Measurements from ENCODE around the gene MZT2B. TPM values are rescaled to one million over a fixed set of nuclear protein-coding genes. Genes with fewer than 3 reads are reported as not detected.
"Not testable (repeated sequence)": the region's sequence is repeated elsewhere in the genome, so short reads cannot be mapped to it uniquely, and the experiment has no call there.

MZT2B gene
- total RNA-seq, 4 donors from 2014 or later, result 97.4 to 180 (median 142) TPM

DNA sequence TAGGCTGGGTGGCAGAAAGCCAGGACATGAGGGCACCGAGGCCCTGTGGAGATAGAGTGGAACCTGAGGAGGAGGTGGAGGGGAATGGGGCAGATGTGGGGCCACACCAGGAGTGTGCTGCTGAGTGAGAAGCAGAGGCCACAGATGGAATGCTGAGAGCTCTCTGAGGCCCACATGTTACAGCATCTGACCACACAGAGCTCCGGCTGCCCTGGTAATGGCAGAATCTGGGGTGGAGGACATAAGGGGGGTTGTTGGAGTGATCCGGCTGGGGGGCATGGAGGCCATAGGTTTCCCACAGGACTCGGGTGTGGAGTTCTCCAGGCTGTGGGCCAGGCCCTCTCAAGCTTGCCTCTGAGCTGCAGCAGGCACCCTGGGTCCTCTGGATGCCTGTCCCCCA, 3.8 kb downstream of the MZT2B start:
- DNase-seq, result no peak
- Histone ChIP-seq H3K4me1 (peaks cover 11 to 23% (median 11%) of the 10 kb centered on the region in 3 donors), H3K27ac (no peak overlapping the region), H3K9me3 (no peaks in the 10 kb centered on the region), H3K4me3 (no peak overlapping the region), H3K27me3 (no peaks in the 10 kb centered on the region), H3K36me3 (peaks cover 0 to 41% (median 0%) of the 10 kb centered on the region in 3 donors)
- intact Hi-C loops (cut with DNase I), result loop anchor here (5.0 kb wide), 1 partner anchor 1301 kb away; no protein-coding TSS in a partner anchor
- 85% methylated on average over 2 of the region's 4 CpGs for WGBS, 2 donors
- TF ChIP-seq POLR2A (IDR thresholded peaks at IDR 0.05), result no peak
- TF ChIP-seq, protein P1, sequence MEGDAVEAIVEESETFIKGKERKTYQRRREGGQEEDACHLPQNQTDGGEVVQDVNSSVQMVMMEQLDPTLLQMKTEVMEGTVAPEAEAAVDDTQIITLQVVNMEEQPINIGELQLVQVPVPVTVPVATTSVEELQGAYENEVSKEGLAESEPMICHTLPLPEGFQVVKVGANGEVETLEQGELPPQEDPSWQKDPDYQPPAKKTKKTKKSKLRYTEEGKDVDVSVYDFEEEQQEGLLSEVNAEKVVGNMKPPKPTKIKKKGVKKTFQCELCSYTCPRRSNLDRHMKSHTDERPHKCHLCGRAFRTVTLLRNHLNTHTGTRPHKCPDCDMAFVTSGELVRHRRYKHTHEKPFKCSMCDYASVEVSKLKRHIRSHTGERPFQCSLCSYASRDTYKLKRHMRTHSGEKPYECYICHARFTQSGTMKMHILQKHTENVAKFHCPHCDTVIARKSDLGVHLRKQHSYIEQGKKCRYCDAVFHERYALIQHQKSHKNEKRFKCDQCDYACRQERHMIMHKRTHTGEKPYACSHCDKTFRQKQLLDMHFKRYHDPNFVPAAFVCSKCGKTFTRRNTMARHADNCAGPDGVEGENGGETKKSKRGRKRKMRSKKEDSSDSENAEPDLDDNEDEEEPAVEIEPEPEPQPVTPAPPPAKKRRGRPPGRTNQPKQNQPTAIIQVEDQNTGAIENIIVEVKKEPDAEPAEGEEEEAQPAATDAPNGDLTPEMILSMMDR (IDR thresholded peaks at IDR 0.05), result no peak

DNA sequence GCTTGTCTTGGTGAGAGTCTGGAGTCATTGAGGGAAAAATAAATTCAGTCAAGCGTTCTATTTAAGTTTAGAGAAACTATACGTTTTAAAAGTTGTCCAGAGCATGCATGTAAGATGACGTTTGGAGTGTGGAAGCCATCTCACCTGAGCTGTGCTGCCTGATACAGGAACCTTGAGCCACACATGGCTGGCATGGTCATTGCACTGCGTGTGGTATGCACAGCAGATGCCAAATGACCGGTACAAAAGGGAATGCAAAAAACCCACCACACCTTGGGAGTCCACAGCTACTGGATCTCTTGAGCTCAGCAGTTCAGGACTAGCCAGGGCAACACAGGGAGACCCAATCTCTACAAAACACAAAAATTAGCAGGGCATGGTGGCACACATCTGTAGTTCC, 4.3 kb downstream of the MZT2B start:
- H3K4me3 ChIP-seq, result no peak overlapping the region
- H3K4me1 ChIP-seq, result peaks cover 8 to 21% (median 11%) of the 10 kb centered on the region in 3 donors
- no peaks in the 10 kb centered on the region for H3K27me3 ChIP-seq
- DNase-seq, result no peak
- H3K36me3 ChIP-seq, result peaks cover 0 to 46% (median 0%) of the 10 kb centered on the region in 3 donors
- TF ChIP-seq, protein P1 (IDR thresholded peaks at IDR 0.05), result no peak
- no peak for TF ChIP-seq POLR2A (IDR thresholded peaks at IDR 0.05)
- no peak overlapping the region for H3K27ac ChIP-seq
- H3K9me3 ChIP-seq, result no peaks in the 10 kb centered on the region
- intact Hi-C loops (cut with DNase I), result loop anchor here (5.0 kb wide), 1 partner anchor 1301 kb away; no protein-coding TSS in a partner anchor
- 76 to 85% methylated on average over 3 of the region's 5 CpGs for WGBS, 2 donors

DNA sequence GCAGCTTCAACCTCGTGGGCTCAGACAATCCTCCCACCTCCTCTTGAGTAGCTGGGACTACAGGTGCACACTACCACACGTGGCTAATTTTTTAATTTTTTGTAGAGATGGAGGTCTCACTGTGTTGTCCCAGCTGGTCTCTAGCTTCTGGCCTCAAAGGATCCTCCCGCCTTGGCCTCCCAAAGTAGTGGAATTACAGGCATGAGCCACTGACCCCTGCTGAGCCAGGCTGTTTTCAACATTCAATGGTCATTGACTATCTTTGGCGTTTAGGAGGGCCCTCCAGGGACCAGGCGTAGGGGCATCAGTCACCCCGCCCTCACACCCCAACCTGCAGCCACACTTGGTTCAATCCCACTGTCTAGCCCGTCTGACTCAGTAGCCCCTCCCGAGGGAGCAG, 5.2 kb downstream of the MZT2B start:
- TF ChIP-seq, protein P1 (IDR thresholded peaks at IDR 0.05), result no peak
- TF ChIP-seq POLR2A (IDR thresholded peaks at IDR 0.05), result no peak
- 74 to 83% methylated on average over 3 to 8 of the region's 8 CpGs for WGBS, 2 donors
- no peak for DNase-seq
- Histone ChIP-seq H3K27me3 (no peaks in the 10 kb centered on the region), H3K4me3 (no peak overlapping the region), H3K9me3 (no peaks in the 10 kb centered on the region), H3K4me1 (peaks cover 8 to 21% (median 11%) of the 10 kb centered on the region in 3 donors), H3K27ac (no peak overlapping the region), H3K36me3 (peaks cover 0 to 52% (median 0%) of the 10 kb centered on the region in 3 donors)
- intact Hi-C loops (cut with DNase I), result loop anchor here (5.0 kb wide), 1 partner anchor 1300 kb away; no protein-coding TSS in a partner anchor

DNA sequence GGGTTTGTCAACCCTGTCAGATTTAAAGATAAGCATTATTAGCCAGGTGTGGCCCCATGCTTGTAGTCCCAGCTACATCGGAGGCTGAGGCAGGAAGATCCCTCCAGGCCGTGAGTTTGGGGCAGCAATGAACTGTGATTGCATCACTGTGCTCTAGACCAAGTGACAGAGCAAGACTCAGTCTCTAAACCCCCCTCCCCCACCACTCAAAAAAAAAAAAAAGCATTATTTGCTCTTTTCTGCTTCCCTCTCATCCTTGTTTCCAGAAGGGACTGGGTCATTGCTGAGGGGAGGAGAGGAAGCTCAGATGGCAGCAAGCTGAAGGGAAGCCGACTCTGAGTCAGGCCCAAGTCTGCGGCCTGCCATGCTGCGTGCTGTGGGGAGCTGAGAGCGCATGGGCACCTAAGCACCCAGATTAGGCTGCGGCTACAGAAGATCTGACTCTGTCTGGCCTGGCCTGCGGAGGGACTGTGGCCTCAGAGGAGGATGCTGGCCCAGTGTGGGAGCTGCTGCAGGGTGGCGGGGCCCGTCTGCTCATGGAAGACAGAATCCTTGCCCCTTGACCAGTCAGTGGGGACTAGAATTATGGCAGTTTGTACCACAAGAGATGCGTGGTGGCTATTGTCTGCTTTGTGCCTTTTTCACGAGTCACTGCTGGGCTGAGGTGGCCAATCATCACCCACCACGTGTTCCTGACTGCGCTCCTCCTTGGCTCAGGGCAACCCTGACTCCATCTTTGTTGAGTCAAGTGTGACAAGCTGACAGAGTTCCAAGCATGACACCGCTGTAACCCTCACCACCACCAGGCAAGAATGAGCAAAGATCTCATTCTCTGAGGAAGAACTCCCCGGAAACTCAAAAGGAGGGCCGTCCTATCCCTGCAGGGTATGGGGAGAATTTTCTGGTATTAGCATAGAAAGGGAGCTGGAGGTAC, 6.1 kb downstream of the MZT2B start:
- DNase-seq, H3K27ac ChIP-seq, H3K9me3 ChIP-seq, H3K4me3 ChIP-seq, H3K27me3 ChIP-seq: not testable (repeated sequence)
- intact Hi-C loops (cut with DNase I), result loop anchor here (5.0 kb wide), 1 partner anchor 1299 kb away; no protein-coding TSS in a partner anchor
- H3K4me1 ChIP-seq, result peaks cover 4 to 16% (median 7%) of the 10 kb centered on the region in 3 donors
- peaks cover 0 to 52% (median 0%) of the 10 kb centered on the region in 3 donors for H3K36me3 ChIP-seq
- 78 to 93% methylated on average over 8 to 14 of the region's 17 CpGs for WGBS, 2 donors

DNA sequence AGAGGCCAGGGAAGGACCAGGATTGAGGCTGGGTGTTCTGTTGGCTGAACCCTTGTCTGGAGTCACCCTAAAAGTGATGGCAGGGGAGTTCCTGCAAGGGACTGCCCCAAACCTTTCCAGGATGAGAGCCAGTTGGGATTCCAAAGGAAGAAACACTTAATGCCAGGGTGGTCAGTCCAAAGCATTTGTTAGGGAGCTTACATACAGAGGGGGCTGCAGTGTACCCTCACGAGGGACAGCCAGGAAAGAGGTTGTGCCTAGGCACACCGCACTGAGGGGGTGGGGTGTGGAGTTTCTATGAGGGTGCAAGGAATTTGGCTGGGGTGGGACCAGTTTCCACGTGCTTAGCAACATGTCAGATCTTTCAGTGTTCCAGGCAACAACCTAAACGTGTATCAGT, 6.9 kb downstream of the MZT2B start:
- H3K27me3 ChIP-seq, H3K4me1 ChIP-seq, H3K9me3 ChIP-seq, H3K27ac ChIP-seq, DNase-seq, H3K4me3 ChIP-seq: not testable (repeated sequence)
- WGBS, 2 donors, result 81% methylated on average over 4 of the region's 4 CpGs; no CpG with 5 or more reads in 1 of the 2 donors
- peaks cover 0 to 50% (median 0%) of the 10 kb centered on the region in 3 donors for H3K36me3 ChIP-seq
- intact Hi-C loops (cut with DNase I), result loop anchor here (5.0 kb wide), 1 partner anchor 1298 kb away; no protein-coding TSS in a partner anchor

DNA sequence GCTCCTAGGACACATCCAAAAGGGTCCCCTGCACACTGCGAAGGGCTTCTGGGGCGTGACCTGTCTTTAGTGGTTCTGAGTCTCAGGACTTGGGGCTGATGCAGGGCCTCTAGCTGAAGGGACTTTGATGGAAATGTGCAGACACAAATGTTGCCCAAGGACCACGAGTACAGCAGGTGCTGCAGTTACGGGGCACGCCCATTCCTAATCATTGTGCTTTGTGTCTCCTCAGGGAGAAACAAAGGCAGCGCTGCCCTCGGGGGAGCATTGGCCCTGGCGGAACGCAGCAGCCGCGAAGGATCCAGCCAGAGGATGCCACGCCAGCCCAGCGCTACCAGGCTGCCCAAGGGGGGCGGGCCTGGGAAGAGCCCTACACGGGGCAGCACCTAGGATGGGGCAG, 8.2 kb downstream of the MZT2B start:
- Histone ChIP-seq H3K36me3 (peaks cover 0 to 40% (median 0%) of the 10 kb centered on the region in 3 donors), H3K27ac (no peak overlapping the region), H3K4me3 (no peak overlapping the region), H3K9me3 (no peaks in the 10 kb centered on the region), H3K27me3 (no peaks in the 10 kb centered on the region), H3K4me1 (no peaks in the 10 kb centered on the region)
- no peak for TF ChIP-seq POLR2A (IDR thresholded peaks at IDR 0.05)
- WGBS, 2 donors, result 62 to 78% methylated on average over 3 to 6 of the region's 15 CpGs
- intact Hi-C loops (cut with DNase I), result no loop called here
- DNase-seq, result no peak

DNA sequence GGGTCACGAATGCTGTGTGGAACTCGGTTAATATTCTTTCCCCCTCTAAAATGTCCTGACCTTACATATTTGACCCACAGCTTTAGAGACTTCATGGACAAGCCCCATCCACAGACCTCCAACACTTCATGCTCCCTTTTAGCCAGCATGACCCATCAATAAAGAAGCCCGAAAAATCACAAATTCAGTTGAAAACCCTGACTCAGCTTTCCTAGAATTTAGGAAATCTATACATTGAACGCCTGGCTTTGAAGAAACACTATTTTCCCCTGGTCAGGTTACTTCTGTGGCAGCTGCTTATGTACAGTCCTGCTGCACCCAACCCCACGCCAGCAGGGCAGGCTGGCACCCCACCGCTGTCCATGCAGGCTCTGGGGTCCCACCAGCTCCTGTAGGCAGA, 9.3 kb downstream of the MZT2B start:
- DNase-seq; H3K4me1 ChIP-seq; H3K9me3 ChIP-seq; H3K4me3 ChIP-seq; intact Hi-C loops (cut with DNase I); H3K27ac ChIP-seq; H3K27me3 ChIP-seq: not testable (repeated sequence)
- 83 to 87% methylated on average over 5 to 6 of the region's 6 CpGs for WGBS, 2 donors
- peaks cover 0 to 40% (median 0%) of the 10 kb centered on the region in 3 donors for H3K36me3 ChIP-seq

DNA sequence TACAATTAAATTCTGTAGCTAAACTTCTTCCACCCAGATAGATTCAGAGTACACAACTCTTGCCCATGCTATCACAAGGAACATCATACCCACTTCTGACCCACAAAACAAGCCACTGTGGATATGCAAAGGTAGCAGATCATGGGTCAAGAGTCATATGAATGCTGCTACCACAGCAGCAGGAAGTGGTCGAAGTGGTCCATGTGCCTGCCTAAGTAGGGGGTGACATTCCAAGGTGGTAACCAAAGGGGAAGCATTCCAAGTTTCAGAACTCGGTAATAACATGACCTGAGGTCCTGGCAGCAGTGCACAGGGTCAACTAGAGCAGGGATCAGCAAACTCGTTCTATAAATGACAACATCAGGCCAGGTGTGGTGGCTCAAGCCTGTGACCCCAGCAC, 10.4 kb downstream of the MZT2B start:
- peaks cover 0 to 30% (median 0%) of the 10 kb centered on the region in 3 donors for H3K36me3 ChIP-seq
- H3K27me3 ChIP-seq; DNase-seq; H3K4me1 ChIP-seq; H3K27ac ChIP-seq; H3K4me3 ChIP-seq; H3K9me3 ChIP-seq; intact Hi-C loops (cut with DNase I): not testable (repeated sequence)
- 68 to 86% methylated on average over 3 of the region's 3 CpGs for WGBS, 2 donors

DNA sequence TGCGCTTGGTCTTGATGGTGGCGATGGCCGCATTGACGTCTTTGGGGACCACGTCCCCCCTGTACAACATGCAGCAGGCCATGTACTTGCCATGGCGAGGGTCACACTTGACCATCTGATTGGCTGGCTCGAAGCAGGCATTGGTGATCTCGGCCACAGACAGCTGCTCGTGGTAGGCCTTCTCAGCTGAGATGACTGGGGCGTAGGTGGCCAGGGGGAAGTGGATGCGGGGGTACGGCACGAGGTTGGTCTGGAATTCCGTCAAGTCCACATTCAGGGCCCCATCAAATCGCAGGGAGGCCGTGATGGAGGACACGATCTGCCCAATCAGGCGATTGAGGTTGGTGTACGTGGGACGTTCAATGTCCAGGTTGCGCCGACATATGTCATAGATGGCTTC, 11.8 kb downstream of the MZT2B start:
- peaks cover 0 to 20% (median 0%) of the 10 kb centered on the region in 3 donors for H3K36me3 ChIP-seq
- H3K9me3 ChIP-seq; intact Hi-C loops (cut with DNase I); H3K4me1 ChIP-seq; H3K4me3 ChIP-seq; DNase-seq; H3K27me3 ChIP-seq; H3K27ac ChIP-seq: not testable (repeated sequence)
- WGBS, 2 donors, result no CpG with 5 or more reads among the region's 22 CpGs

All from esophagus squamous epithelium (tissue), 5 donors.